ENCODE results near the gene FGGY.

DNA sequence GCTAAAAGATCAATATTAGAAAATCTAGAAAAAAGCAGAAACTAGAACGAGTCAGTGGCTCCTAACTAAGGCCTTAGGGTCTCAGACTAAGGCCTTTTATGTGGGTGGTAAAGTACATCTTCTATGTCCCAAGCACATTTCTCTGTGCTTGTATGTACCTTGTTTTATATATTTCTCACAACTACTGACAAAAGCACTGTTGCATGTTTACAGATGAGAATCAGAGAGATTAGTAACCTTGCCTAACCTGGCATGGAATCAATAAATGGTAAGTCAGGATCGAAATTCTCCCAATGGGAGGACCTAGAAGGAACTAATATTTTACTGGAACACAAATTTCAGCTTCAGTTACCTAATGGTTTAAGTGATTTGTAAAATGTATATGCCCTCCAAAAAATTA, 160.9 kb downstream of the FGGY start:
- TF ChIP-seq, protein P1, sequence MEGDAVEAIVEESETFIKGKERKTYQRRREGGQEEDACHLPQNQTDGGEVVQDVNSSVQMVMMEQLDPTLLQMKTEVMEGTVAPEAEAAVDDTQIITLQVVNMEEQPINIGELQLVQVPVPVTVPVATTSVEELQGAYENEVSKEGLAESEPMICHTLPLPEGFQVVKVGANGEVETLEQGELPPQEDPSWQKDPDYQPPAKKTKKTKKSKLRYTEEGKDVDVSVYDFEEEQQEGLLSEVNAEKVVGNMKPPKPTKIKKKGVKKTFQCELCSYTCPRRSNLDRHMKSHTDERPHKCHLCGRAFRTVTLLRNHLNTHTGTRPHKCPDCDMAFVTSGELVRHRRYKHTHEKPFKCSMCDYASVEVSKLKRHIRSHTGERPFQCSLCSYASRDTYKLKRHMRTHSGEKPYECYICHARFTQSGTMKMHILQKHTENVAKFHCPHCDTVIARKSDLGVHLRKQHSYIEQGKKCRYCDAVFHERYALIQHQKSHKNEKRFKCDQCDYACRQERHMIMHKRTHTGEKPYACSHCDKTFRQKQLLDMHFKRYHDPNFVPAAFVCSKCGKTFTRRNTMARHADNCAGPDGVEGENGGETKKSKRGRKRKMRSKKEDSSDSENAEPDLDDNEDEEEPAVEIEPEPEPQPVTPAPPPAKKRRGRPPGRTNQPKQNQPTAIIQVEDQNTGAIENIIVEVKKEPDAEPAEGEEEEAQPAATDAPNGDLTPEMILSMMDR (IDR thresholded peaks at IDR 0.05): no peak
- TF ChIP-seq ZNF423 (CRISPR knock-in tag; IDR thresholded peaks at IDR 0.05) (no peak), SP1 (CRISPR knock-in tag; conservative IDR thresholded peaks at IDR 0.05) (no peak), CREM (CRISPR knock-in tag; IDR thresholded peaks at IDR 0.05) (no peak), ZNF232 (CRISPR knock-in tag; IDR thresholded peaks at IDR 0.05) (no peak)
- TF ChIP-seq, protein P2, sequence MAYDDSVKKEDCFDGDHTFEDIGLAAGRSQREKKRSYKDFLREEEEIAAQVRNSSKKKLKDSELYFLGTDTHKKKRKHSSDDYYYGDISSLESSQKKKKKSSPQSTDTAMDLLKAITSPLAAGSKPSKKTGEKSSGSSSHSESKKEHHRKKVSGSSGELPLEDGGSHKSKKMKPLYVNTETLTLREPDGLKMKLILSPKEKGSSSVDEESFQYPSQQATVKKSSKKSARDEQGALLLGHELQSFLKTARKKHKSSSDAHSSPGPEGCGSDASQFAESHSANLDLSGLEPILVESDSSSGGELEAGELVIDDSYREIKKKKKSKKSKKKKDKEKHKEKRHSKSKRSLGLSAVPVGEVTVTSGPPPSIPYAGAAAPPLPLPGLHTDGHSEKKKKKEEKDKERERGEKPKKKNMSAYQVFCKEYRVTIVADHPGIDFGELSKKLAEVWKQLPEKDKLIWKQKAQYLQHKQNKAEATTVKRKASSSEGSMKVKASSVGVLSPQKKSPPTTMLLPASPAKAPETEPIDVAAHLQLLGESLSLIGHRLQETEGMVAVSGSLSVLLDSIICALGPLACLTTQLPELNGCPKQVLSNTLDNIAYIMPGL (CRISPR knock-in tag; IDR thresholded peaks at IDR 0.05): no peak

Measured in WTC11 (cell line).